K562 (cell line): Measurements from ENCODE around the gene MGAT5. TPM values are rescaled to one million over a fixed set of nuclear protein-coding genes. Genes with fewer than 3 reads are reported as not detected.

ENCODE experiments used
- ATAC-seq: fragments of 200-7000 bp; cut with Tn5 transposase; 3 replicates; pipeline ENCODE4 v1.9.1; 2020; ENCODE audit warnings: moderate library complexity
- BruUV-seq: library from RNA; stranded (reverse); fragments of 400-500 nt; replicated peaks from 2 replicates; lab custom pipeline; 2021; lab: Mats Ljungman, UMichigan
- CTCF ChIA-PET: fragments of 300-600 bp; formaldehyde crosslinking; extraction: SDS; loops from one replicate; lab custom pipeline; 2021; ENCODE audit warnings: low intra/inter-chr PET ratio; lab: Yijun Ruan, JAX
- POLR2A ChIA-PET: fragments of 300-600, 350-650 bp; sonication (Branson Sonifier 250); formaldehyde crosslinking; extraction: SDS; loops from one replicate; lab custom pipeline; 2021; ENCODE audit warnings: antibody characterized with exemption, inconsistent platforms; lab: Yijun Ruan, JAX
- DNase-seq, 4 experiments: peaks; one replicate each; pipeline versions ENCODE4 v3.0.0 to v3.0.0-alpha.2; 2011 to 2018; ENCODE audit warnings: low spot score in 3 of 4, mixed read lengths in 3 of 4; ENCODE audit errors: extremely low read depth in 1 of 4
- FAIRE-seq: peaks from 2 replicates; lab custom pipeline; 2011; peaks lifted over from hg19 to GRCh38; lab: Jason Lieb, UNC
- H2AFZ ChIP-seq: 2 replicates; pipeline ENCODE4 v1.6.0; 2011; ENCODE audit warnings: low read depth, low read length, control low read depth, inconsistent platforms
- H3K27ac ChIP-seq: fragments of 200-600 bp; 3 replicates; pipeline ENCODE4 v1.8.0; 2011; ENCODE audit warnings: low read depth, mild to moderate bottlenecking, control low read depth, inconsistent platforms, low read length, moderate library complexity, mixed read lengths; ENCODE audit errors: extremely low read depth
- H3K27me3 ChIP-seq, 2 experiments: fragments of 300-600 bp in 1 of 2; 2 replicates in 1 of 2; 3 replicates in 1 of 2; pipeline versions ENCODE4 v1.6.0 to v1.8.0; 2011; ENCODE audit warnings: inconsistent platforms in 2 of 2, low read length in 2 of 2, mild to moderate bottlenecking in 1 of 2, mixed read lengths in 1 of 2, moderate library complexity in 1 of 2; ENCODE audit not compliant: control insufficient read depth in 2 of 2, insufficient read depth in 2 of 2
- H3K36me3 ChIP-seq: fragments of 300-600 bp; 3 replicates; pipeline ENCODE4 v1.8.0; 2011; ENCODE audit warnings: mild to moderate bottlenecking, low read length, inconsistent platforms; ENCODE audit not compliant: control insufficient read depth, insufficient read depth
- H3K4me1 ChIP-seq, 2 experiments: fragments of 200-600 bp in 1 of 2; replicated peaks in 1 of 2; 2 replicates in 1 of 2; 3 replicates in 1 of 2; pipeline versions ENCODE4 v1.5.1 to v1.8.0; 2011; ENCODE audit warnings: inconsistent platforms in 2 of 2, low read length in 2 of 2, mild to moderate bottlenecking in 1 of 2, mixed read lengths in 1 of 2, moderate library complexity in 1 of 2; ENCODE audit not compliant: control insufficient read depth in 2 of 2, insufficient read depth in 2 of 2
- H3K4me2 ChIP-seq: 2 replicates; pipeline ENCODE4 v1.6.1; 2011; ENCODE audit warnings: low read length, control low read depth, inconsistent platforms, mixed read lengths; ENCODE audit not compliant: insufficient read depth
- H3K4me3 ChIP-seq: fragments of 200-600 bp; sonication (generic), shearing (Covaris generic); 2 replicates; pipeline ENCODE4 v1.5.1; 2016; ENCODE audit warnings: control low read depth, inconsistent platforms
- H3K79me2 ChIP-seq: fragments of 200-600 bp; 3 replicates; pipeline ENCODE4 v1.8.0; 2011; ENCODE audit warnings: low read length, inconsistent platforms; ENCODE audit not compliant: control insufficient read depth, insufficient read depth
- H3K9ac ChIP-seq, 2 experiments: 2 replicates each; pipeline versions ENCODE4 v1.6.0 to v1.6.1; 2011; ENCODE audit warnings: low read depth in 2 of 2, low read length in 2 of 2, control low read depth in 1 of 2, inconsistent platforms in 1 of 2, mild to moderate bottlenecking in 1 of 2, mixed read lengths in 1 of 2; ENCODE audit not compliant: insufficient read depth in 1 of 2
- H3K9me1 ChIP-seq: one replicate; pipeline ENCODE4 v1.6.0; 2011; ENCODE audit warnings: inconsistent platforms, mild to moderate bottlenecking, low read length, moderate library complexity; ENCODE audit not compliant: control insufficient read depth, insufficient read depth
- H3K9me3 ChIP-seq: replicated peaks from 2 replicates; pipeline ENCODE4 v1.5.1; 2011; ENCODE audit warnings: low read depth, low read length, inconsistent platforms; ENCODE audit not compliant: control insufficient read depth, insufficient read depth
- H4K20me1 ChIP-seq: replicated peaks from 2 replicates; pipeline ENCODE4 v1.6.1; 2011; ENCODE audit warnings: low read length, inconsistent platforms, mixed read lengths; ENCODE audit not compliant: control insufficient read depth, insufficient read depth
- CTCF ChIP-seq, 3 experiments: IDR thresholded peaks in 2 of 3; conservative IDR thresholded peaks in 1 of 3; 2 replicates each; pipeline ENCODE4 v1.5.1; 2011 to 2012; ENCODE audit warnings: low read length in 3 of 3, mild to moderate bottlenecking in 3 of 3, control low read depth in 2 of 3, improper control_type of control experiment in 1 of 3, inconsistent platforms in 1 of 3, low read depth in 1 of 3, mixed read lengths in 1 of 3, moderate library complexity in 1 of 3; ENCODE audit not compliant: insufficient read depth in 2 of 3
- DEAF1 ChIP-seq: fragments of 450-650 bp; formaldehyde crosslinking; IDR thresholded peaks from 2 replicates; pipeline ENCODE4 v1.4.0; 2020; ENCODE audit warnings: mild to moderate bottlenecking, moderate library complexity
- MEIS2 ChIP-seq: fragments of 450-650 bp; IDR thresholded peaks from 2 replicates; pipeline ENCODE4 v1.6.1; 2014; ENCODE audit warnings: mild to moderate bottlenecking; ENCODE audit not compliant: partially characterized antibody
- RAD21 ChIP-seq, 2 experiments: fragments of 250-450 bp in 1 of 2; fragments of 450-650 bp in 1 of 2; sonication (Bioruptor Pico) in 1 of 2; formaldehyde crosslinking in 1 of 2; IDR thresholded peaks in 1 of 2; conservative IDR thresholded peaks in 1 of 2; 2 replicates each; pipeline versions ENCODE4 v1.4.0 to v1.8.0; 2020 to 2022; ENCODE audit warnings: mild to moderate bottlenecking in 2 of 2, moderate library complexity in 1 of 2
- REST ChIP-seq, 2 experiments: fragments of 450-650 bp; formaldehyde crosslinking in 1 of 2; IDR thresholded peaks; 2 replicates each; pipeline versions ENCODE4 v1.4.0 to v1.6.1; 2014 to 2020; ENCODE audit warnings: mild to moderate bottlenecking in 2 of 2, borderline replicate concordance in 1 of 2, low read depth in 1 of 2
- RHOXF2B ChIP-seq: fragments of 250-450 bp; sonication (Bioruptor Pico); conservative IDR thresholded peaks from 2 replicates; pipeline ENCODE4 v1.5.1; 2021
- SMC3 ChIP-seq: conservative IDR thresholded peaks from 2 replicates; pipeline ENCODE4 v1.6.1; 2011; ENCODE audit warnings: low read depth, low read length, improper control_type of control experiment; ENCODE audit not compliant: insufficient read depth
- STAG1 ChIP-seq: sonication (generic); formaldehyde crosslinking; IDR thresholded peaks from 2 replicates; pipeline ENCODE4 v1.5.0; 2020; ENCODE audit warnings: missing genetic modification reagents, borderline replicate concordance
- TRIM28 ChIP-seq: fragments of 450-650 bp; IDR thresholded peaks from 2 replicates; pipeline ENCODE4 v1.6.1; 2017
- WGBS: fragments of 100-300 bp; shearing (Covaris generic); methylation state at CpG from one replicate; pipeline ENCODE4 v1.1.6; 2016; ENCODE audit warnings: low coverage, mixed read lengths; ENCODE audit not compliant: insufficient coverage; ENCODE audit errors: missing lambda C conversion rate; 5-methylcytosine and 5-hydroxymethylcytosine counted together
- in situ Hi-C: fragments of 300-500 bp; cut with MboI; formaldehyde crosslinking; loops from 4 replicates; pipeline ENCODE4 v1.15.0; 2018; ENCODE audit warnings: inconsistent platforms, mixed read lengths
- intact Hi-C: fragments of 100-400 bp; cut with micrococcal nuclease; formaldehyde crosslinking; loops from 2 replicates; pipeline ENCODE4 v1.14.2; 2022
- polyA plus RNA-seq, 8 experiments: library from polyadenylated mRNA; depleted of rRNA in 4 of 8; stranded (reverse) in 5 of 8; unstranded in 3 of 8; fragments of >200 nt; fragmentation: Nextera tagmentation in 2 of 8; fragmentation: Illumina TruSeq in 1 of 8; extraction: Ambion mirVana in 2 of 8; extraction: Trizol in 1 of 8; gene quantifications; 2 replicates each; pipeline versions ENCODE4 v1.2.1 to v1.2.3, GENCODE V29; 2011 to 2014; ENCODE audit warnings: inconsistent platforms in 1 of 8, missing spikeins in 1 of 8
- total RNA-seq, 7 experiments: library from RNA; depleted of rRNA in 6 of 7; stranded (reverse); fragments of >200 nt in 6 of 7; fragmentation: Illumina TruSeq in 2 of 7; extraction: Trizol in 2 of 7; gene quantifications; 2 replicates each; pipeline versions ENCODE4 v1.2.1 to v1.2.3, GENCODE V29; 2011 to 2021; ENCODE audit warnings: low replicate concordance in 1 of 7

The MGAT5 gene
- total and polyA plus RNA-seq, 9 of the 15 experiments (the other 6 are each of a cell fraction or from before 2014, with no cell fraction given): 1.6 to 18.6 (median 11.1) TPM

- Histone ChIP-seq H3K4me3 (no peak overlapping the region), H3K9ac (no peak overlapping the region; a peak in 1 of 4 replicates), H3K9me3 (no peaks in the 10 kb centered on the region), H3K9me1 (no peaks in the 10 kb centered on the region), H2AFZ (no peak overlapping the region), H3K36me3 (no peaks in the 10 kb centered on the region), H3K79me2 (no peaks in the 10 kb centered on the region), H4K20me1 (peaks cover 17% of the 10 kb centered on the region; the same call in 1 of the 2 replicates), H3K4me2 (no peak overlapping the region), H3K4me1 (no peaks in the 10 kb centered on the region), H3K27ac (no peak overlapping the region), H3K27me3 (peaks cover 9 to 77% of the 10 kb centered on the region in 2 experiments)
- WGBS: 2% methylated on average over 8 of the region's 8 CpGs
- FAIRE-seq (no peak), DNase-seq (peak; percentile 35 to 56 (median 44)), ATAC-seq (peak; percentile 88)
- CTCF ChIA-PET: interaction anchor here (0.8 to 1.8 kb wide), 3 partner anchors 317 to 437 kb away, joined by 3 to 7 read pairs (median 4); no protein-coding TSS in a partner anchor
- POLR2A ChIA-PET: interaction anchor here (0.6 kb wide), 1 partner anchor 80 kb away, joined by 3 read pairs; no protein-coding TSS in a partner anchor
- in situ Hi-C loops (loop anchor here (5.0 kb wide), 1 partner anchor 442 kb away; no protein-coding TSS in a partner anchor), intact Hi-C loops (loop anchor here (2.0 kb wide), 1 partner anchor 438 kb away; no protein-coding TSS in a partner anchor)
- no TSS peak for BruUV-seq
- TF ChIP-seq MEIS2 (no peak), STAG1 (CRISPR knock-in tag) (peak; percentile 86; the same call in 1 of the 2 replicates), RHOXF2B (CRISPR knock-in tag) (no peak), DEAF1 (CRISPR knock-in tag) (peak; percentile 52; the same call in 1 of the 2 replicates), RAD21 (CRISPR knock-in tag; conservative IDR thresholded peaks at IDR 0.05 in 1 of 2, IDR thresholded peaks at IDR 0.05 in 1 of 2) (peak; percentile 77 to 86), SMC3 (0 out of 2 replicates have a peak, but pooled peaks have one; percentile 36), CTCF (IDR thresholded peaks at IDR 0.05 in 2 of 3, conservative IDR thresholded peaks at IDR 0.05 in 1 of 3; ENCODE audit: insufficient read depth in 2 of 3, low read depth in 1 of 3, low read length in 3 of 3) (peak; percentile 63 to 75 (median 65)), TRIM28 (no peak), REST (IDR thresholded peaks at IDR 0.05; ENCODE audit: borderline replicate concordance) (peak; percentile 41; the same call in 1 of the 2 replicates), REST (CRISPR knock-in tag; IDR thresholded peaks at IDR 0.05; ENCODE audit: low read depth) (no peak)
Measured at GRCh38 chr2:134460583-134460998, 206.7 kb downstream of the MGAT5 start.
